Measurements from ENCODE around the gene ARID4B.
"Not testable (repeated sequence)": the region's sequence is repeated elsewhere in the genome, so short reads cannot be mapped to it uniquely, and the experiment has no call there.

ARID4B gene

GRCh38 chr1:235206533-235207208 is 121.3 kb downstream of the ARID4B start:
- no peaks in the 10 kb centered on the region for H3K27me3 ChIP-seq (ENCODE audit: low read length)
- H2AFZ ChIP-seq (ENCODE audit: low read depth, low read length, severe bottlenecking) = no peak overlapping the region
- 0 out of 2 replicates have a peak overlapping the region, but pooled peaks have one; percentile 2 for H3K27ac ChIP-seq (ENCODE audit: low read depth, low read length)
- no peaks in the 10 kb centered on the region for H4K20me1 ChIP-seq (ENCODE audit: low read depth, low read length)
- no peak overlapping the region for H3K4me3 ChIP-seq (ENCODE audit: insufficient read depth, low read length, poor library complexity, severe bottlenecking)
- H3K9me2 ChIP-seq (replicated peaks; ENCODE audit: insufficient read depth, low read length) = no peaks in the 10 kb centered on the region
- no peak overlapping the region for H3K9ac ChIP-seq (ENCODE audit: low read length)
- no peak for TF ChIP-seq EZH2phosphoT487 (conservative IDR thresholded peaks at IDR 0.05; ENCODE audit: low read length)
- TF ChIP-seq, protein P1, sequence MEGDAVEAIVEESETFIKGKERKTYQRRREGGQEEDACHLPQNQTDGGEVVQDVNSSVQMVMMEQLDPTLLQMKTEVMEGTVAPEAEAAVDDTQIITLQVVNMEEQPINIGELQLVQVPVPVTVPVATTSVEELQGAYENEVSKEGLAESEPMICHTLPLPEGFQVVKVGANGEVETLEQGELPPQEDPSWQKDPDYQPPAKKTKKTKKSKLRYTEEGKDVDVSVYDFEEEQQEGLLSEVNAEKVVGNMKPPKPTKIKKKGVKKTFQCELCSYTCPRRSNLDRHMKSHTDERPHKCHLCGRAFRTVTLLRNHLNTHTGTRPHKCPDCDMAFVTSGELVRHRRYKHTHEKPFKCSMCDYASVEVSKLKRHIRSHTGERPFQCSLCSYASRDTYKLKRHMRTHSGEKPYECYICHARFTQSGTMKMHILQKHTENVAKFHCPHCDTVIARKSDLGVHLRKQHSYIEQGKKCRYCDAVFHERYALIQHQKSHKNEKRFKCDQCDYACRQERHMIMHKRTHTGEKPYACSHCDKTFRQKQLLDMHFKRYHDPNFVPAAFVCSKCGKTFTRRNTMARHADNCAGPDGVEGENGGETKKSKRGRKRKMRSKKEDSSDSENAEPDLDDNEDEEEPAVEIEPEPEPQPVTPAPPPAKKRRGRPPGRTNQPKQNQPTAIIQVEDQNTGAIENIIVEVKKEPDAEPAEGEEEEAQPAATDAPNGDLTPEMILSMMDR (IDR thresholded peaks at IDR 0.05; ENCODE audit: insufficient read depth, low read length, poor library complexity, severe bottlenecking) = no peak
- H3F3A ChIP-seq (ENCODE audit: insufficient read depth) = peaks cover 20% of the 10 kb centered on the region; the same call in 1 of the 2 replicates
- no peaks in the 10 kb centered on the region for H3K79me2 ChIP-seq (ENCODE audit: insufficient read depth, low read length)
- H3K36me3 ChIP-seq (ENCODE audit: low read length) = peaks cover 7% of the 10 kb centered on the region; the same call in 1 of the 2 replicates
- H3K4me2 ChIP-seq (ENCODE audit: low read depth, low read length, poor library complexity, severe bottlenecking) = no peak overlapping the region
- no peaks in the 10 kb centered on the region for H3K9me3 ChIP-seq (ENCODE audit: insufficient read depth, low read length)

DNA sequence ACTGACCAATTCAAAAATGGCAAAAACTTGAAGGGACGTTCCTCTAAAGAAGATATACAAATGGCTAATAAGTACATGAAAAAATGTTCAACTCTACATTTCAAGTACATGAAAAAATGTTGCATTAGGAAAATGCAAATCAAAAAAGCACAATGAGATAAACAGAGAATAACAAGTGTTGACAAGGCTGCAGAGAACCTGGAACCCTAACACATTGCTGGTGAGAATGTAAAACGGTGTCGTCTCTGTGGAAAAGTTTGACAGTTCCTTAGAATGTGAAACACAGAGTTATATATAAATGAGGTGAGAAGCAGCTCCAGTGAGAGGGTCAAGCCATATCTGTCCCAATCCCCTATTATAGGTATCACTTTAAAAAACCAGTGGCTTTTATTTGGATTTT is 122.3 kb downstream of the ARID4B start:
- H4K20me1 ChIP-seq (ENCODE audit: low read depth, low read length) = no peaks in the 10 kb centered on the region
- H3K9me2 ChIP-seq (replicated peaks; ENCODE audit: insufficient read depth, low read length) = no peaks in the 10 kb centered on the region
- H3F3A ChIP-seq (ENCODE audit: insufficient read depth) = peaks cover 20% of the 10 kb centered on the region; the same call in 1 of the 2 replicates
- no peak overlapping the region for H3K4me3 ChIP-seq (ENCODE audit: insufficient read depth, low read length, poor library complexity, severe bottlenecking)
- H3K9me3 ChIP-seq (ENCODE audit: insufficient read depth, low read length) = no peaks in the 10 kb centered on the region
- no peak overlapping the region for H3K9ac ChIP-seq (ENCODE audit: low read length)
- no peak overlapping the region for H2AFZ ChIP-seq (ENCODE audit: low read depth, low read length, severe bottlenecking)
- H3K79me2 ChIP-seq (ENCODE audit: insufficient read depth, low read length) = no peaks in the 10 kb centered on the region
- H3K36me3 ChIP-seq (ENCODE audit: low read length) = peaks cover 7% of the 10 kb centered on the region; the same call in 1 of the 2 replicates
- no peak overlapping the region for H3K27ac ChIP-seq (ENCODE audit: low read depth, low read length)
- H3K27me3 ChIP-seq (ENCODE audit: low read length) = no peaks in the 10 kb centered on the region
- no peak overlapping the region for H3K4me2 ChIP-seq (ENCODE audit: low read depth, low read length, poor library complexity, severe bottlenecking)
- TF ChIP-seq, protein P1 (IDR thresholded peaks at IDR 0.05; ENCODE audit: insufficient read depth, low read length, poor library complexity, severe bottlenecking) = no peak
- TF ChIP-seq EZH2phosphoT487 (conservative IDR thresholded peaks at IDR 0.05; ENCODE audit: low read length) = no peak

- Histone ChIP-seq H3K27ac (ENCODE audit: low read depth, low read length) (no peak overlapping the region), H3K4me3 (ENCODE audit: insufficient read depth, low read length, poor library complexity, severe bottlenecking) (no peak overlapping the region), H3F3A (ENCODE audit: insufficient read depth) (peaks cover 24% of the 10 kb centered on the region; the same call in 1 of the 2 replicates), H3K9ac (ENCODE audit: low read length) (no peak overlapping the region), H3K79me2 (ENCODE audit: insufficient read depth, low read length) (no peaks in the 10 kb centered on the region), H3K4me2 (ENCODE audit: low read depth, low read length, poor library complexity, severe bottlenecking) (no peak overlapping the region), H3K9me2 (replicated peaks; ENCODE audit: insufficient read depth, low read length) (no peaks in the 10 kb centered on the region), H4K20me1 (ENCODE audit: low read depth, low read length) (no peaks in the 10 kb centered on the region), H3K9me3 (ENCODE audit: insufficient read depth, low read length) (no peaks in the 10 kb centered on the region), H2AFZ (ENCODE audit: low read depth, low read length, severe bottlenecking) (no peak overlapping the region), H3K27me3 (ENCODE audit: low read length) (no peaks in the 10 kb centered on the region), H3K36me3 (ENCODE audit: low read length) (peaks cover 7% of the 10 kb centered on the region; the same call in 1 of the 2 replicates)
- TF ChIP-seq EZH2phosphoT487 (conservative IDR thresholded peaks at IDR 0.05; ENCODE audit: low read length) = no peak
- TF ChIP-seq, protein P1 (IDR thresholded peaks at IDR 0.05; ENCODE audit: insufficient read depth, low read length, poor library complexity, severe bottlenecking) = no peak
These were observed 124.6 kb downstream of the ARID4B start for GRCh38 chr1:235203428-235203827.

DNA sequence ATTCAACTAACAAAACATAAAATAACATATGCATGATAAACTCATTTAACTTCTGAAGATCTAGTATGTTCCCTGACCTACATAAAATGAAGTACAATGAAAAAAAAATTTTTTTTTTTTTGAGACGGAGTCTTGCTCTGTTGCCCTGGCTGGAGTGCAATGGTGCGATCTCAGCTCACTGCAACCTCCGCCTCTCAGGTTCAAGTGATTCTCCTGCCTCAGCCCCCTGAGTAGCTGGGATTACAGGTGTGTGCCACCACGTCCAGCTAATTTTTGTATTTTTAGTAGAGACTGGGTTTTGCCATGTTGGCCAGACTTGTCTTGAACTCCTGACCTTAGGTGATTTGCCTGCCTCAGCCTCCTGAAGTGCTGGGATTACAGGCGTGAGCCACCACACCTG is 125.5 kb downstream of the ARID4B start:
- H3K4me2 ChIP-seq (ENCODE audit: low read depth, low read length, poor library complexity, severe bottlenecking); H3K27ac ChIP-seq (ENCODE audit: low read depth, low read length); H3K36me3 ChIP-seq (ENCODE audit: low read length); H2AFZ ChIP-seq (ENCODE audit: low read depth, low read length, severe bottlenecking); H3K79me2 ChIP-seq (ENCODE audit: insufficient read depth, low read length); H3K9me3 ChIP-seq (ENCODE audit: insufficient read depth, low read length); H4K20me1 ChIP-seq (ENCODE audit: low read depth, low read length); H3K4me3 ChIP-seq (ENCODE audit: insufficient read depth, low read length, poor library complexity, severe bottlenecking); H3K27me3 ChIP-seq (ENCODE audit: low read length); H3K9me2 ChIP-seq (replicated peaks; ENCODE audit: insufficient read depth, low read length); H3K9ac ChIP-seq (ENCODE audit: low read length): not testable (repeated sequence)
- peaks cover 17% of the 10 kb centered on the region; the same call in 1 of the 2 replicates for H3F3A ChIP-seq (ENCODE audit: insufficient read depth)
